ENCODE data around the gene PHLDB2.

The PHLDB2 gene

DNA sequence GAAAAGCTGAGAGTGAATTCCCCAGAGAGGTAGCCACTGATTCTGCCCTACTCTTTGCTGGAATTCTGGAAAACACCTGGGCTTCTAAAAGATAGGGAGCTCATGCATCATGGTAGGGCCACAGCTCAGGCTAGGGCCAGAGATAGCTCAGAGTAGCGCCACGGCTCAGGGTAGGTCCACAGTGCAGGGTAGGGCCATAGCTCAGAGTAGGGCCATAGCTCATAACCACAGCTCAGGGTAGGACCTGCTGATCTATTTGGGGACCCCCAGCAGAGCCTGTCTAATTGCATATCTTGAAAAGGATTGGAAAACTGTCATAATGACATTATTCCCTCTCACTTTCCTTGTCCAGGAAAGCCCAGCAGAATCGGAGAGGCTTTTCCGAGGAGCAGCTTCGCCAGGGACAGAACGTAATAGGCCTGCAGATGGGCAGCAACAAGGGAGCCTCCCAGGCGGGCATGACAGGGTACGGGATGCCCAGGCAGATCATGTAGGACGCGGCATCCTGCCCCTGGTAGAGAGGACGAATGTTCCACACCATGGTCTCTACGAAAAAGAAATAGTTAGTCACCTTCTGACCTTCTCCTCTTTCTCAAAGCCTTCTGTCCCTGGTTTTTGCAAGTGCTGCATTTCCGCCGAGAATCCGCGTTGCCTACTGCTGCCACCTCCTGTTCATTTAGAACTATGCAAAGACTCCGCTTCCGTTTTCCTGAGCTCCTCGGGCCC, 154.2 kb downstream of the PHLDB2 start:
- no peak overlapping the region for H3K4me3 ChIP-seq (ENCODE audit: severe bottlenecking)
- no peaks in the 10 kb centered on the region for H3K36me3 ChIP-seq (ENCODE audit: low read depth)
- TF ChIP-seq, protein P1, sequence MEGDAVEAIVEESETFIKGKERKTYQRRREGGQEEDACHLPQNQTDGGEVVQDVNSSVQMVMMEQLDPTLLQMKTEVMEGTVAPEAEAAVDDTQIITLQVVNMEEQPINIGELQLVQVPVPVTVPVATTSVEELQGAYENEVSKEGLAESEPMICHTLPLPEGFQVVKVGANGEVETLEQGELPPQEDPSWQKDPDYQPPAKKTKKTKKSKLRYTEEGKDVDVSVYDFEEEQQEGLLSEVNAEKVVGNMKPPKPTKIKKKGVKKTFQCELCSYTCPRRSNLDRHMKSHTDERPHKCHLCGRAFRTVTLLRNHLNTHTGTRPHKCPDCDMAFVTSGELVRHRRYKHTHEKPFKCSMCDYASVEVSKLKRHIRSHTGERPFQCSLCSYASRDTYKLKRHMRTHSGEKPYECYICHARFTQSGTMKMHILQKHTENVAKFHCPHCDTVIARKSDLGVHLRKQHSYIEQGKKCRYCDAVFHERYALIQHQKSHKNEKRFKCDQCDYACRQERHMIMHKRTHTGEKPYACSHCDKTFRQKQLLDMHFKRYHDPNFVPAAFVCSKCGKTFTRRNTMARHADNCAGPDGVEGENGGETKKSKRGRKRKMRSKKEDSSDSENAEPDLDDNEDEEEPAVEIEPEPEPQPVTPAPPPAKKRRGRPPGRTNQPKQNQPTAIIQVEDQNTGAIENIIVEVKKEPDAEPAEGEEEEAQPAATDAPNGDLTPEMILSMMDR (IDR thresholded peaks at IDR 0.05; ENCODE audit: poor library complexity, severe bottlenecking), result peak; percentile 85
- H3K27me3 ChIP-seq (ENCODE audit: insufficient read depth, poor library complexity, severe bottlenecking), result peaks cover 2% of the 10 kb centered on the region
- peak; percentile 66 for ATAC-seq (ENCODE audit: low read depth)
- no peaks in the 10 kb centered on the region for H3K9me3 ChIP-seq (ENCODE audit: severe bottlenecking)
- H3K4me1 ChIP-seq (ENCODE audit: insufficient read depth, poor library complexity, severe bottlenecking), result no peaks in the 10 kb centered on the region
- no peak overlapping the region for H3K27ac ChIP-seq (ENCODE audit: poor library complexity, severe bottlenecking)
- no peak for DNase-seq (ENCODE audit: low spot score)

DNA sequence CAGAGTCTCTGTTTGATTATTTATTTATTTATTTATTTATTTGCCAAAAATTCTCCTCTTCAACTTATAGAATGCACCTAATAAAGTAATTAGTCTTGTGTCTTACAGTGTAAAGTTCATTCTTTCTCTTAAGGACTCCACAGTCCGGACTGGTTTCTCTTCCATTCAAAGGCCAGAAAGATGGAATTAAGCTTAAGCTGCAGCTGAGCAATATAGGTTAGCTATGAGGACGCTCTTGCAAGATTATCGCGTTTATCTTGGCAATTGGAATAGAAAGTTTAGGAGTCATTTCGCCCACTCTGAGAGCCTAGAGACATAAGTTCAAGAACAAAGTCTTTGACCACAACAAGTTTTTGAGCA, 154.7 kb downstream of the PHLDB2 start:
- no peaks in the 10 kb centered on the region for H3K9me3 ChIP-seq (ENCODE audit: severe bottlenecking)
- no peak overlapping the region for H3K4me3 ChIP-seq (ENCODE audit: severe bottlenecking)
- no peak overlapping the region for H3K27ac ChIP-seq (ENCODE audit: poor library complexity, severe bottlenecking)
- ATAC-seq (ENCODE audit: low read depth), result no peak
- H3K4me1 ChIP-seq (ENCODE audit: insufficient read depth, poor library complexity, severe bottlenecking), result no peaks in the 10 kb centered on the region
- no peak for DNase-seq (ENCODE audit: low spot score)
- TF ChIP-seq, protein P1 (IDR thresholded peaks at IDR 0.05; ENCODE audit: poor library complexity, severe bottlenecking), result peak; percentile 66
- no peaks in the 10 kb centered on the region for H3K36me3 ChIP-seq (ENCODE audit: low read depth)
- H3K27me3 ChIP-seq (ENCODE audit: insufficient read depth, poor library complexity, severe bottlenecking), result peaks cover 2% of the 10 kb centered on the region

DNA sequence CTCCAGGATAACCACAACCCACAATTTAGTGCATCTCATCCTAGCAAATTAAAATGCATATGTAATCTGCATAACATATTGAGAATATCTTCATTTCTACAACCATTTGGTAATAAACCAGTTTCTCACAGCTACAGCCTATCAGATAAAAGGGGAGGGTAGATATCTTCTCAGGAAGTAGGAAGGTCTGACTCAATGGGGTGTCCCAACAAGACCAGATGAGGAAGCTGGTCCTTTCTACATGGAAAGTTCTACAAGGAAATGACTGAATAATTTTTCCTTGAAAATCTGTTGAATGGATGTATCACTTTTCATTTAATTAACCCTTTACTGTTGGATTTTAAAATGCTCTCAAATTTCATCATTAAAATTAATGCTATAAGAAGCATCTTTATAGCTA, 158.0 kb downstream of the PHLDB2 start:
- peak; percentile 45; the same call in 1 of the 3 replicates for ATAC-seq (ENCODE audit: low read depth)
- H3K27ac ChIP-seq (ENCODE audit: poor library complexity, severe bottlenecking), result no peak overlapping the region
- no peak overlapping the region for H3K4me3 ChIP-seq (ENCODE audit: severe bottlenecking)
- TF ChIP-seq, protein P1 (IDR thresholded peaks at IDR 0.05; ENCODE audit: poor library complexity, severe bottlenecking), result no peak
- H3K4me1 ChIP-seq (ENCODE audit: insufficient read depth, poor library complexity, severe bottlenecking), result no peaks in the 10 kb centered on the region
- peaks cover 2% of the 10 kb centered on the region for H3K27me3 ChIP-seq (ENCODE audit: insufficient read depth, poor library complexity, severe bottlenecking)
- no peaks in the 10 kb centered on the region for H3K9me3 ChIP-seq (ENCODE audit: severe bottlenecking)
- no peaks in the 10 kb centered on the region for H3K36me3 ChIP-seq (ENCODE audit: low read depth)
- no peak for DNase-seq (ENCODE audit: low spot score)

DNA sequence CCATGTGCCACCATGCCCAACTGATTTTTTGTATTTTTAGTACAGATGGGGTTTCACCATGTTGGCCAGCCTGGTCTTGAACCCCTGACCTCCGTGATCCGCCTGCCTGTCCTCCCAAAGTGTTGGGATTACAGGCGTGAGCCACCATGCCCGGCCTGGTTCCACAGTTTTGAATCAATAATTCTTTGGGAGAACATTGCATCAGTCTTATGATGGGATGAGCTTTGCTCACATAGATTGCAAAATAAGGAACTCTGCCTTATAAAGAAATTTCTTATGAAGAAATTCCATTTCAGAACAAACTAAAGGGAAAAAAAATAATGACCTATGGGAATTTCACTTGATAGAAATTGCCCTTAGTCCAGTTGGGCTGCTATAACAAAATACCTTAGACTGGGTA, 159.6 kb downstream of the PHLDB2 start:
- Histone ChIP-seq H3K27ac (ENCODE audit: poor library complexity, severe bottlenecking) (no peak overlapping the region), H3K4me3 (ENCODE audit: severe bottlenecking) (no peak overlapping the region), H3K36me3 (ENCODE audit: low read depth) (no peaks in the 10 kb centered on the region), H3K9me3 (ENCODE audit: severe bottlenecking) (no peaks in the 10 kb centered on the region), H3K27me3 (ENCODE audit: insufficient read depth, poor library complexity, severe bottlenecking) (peaks cover 2% of the 10 kb centered on the region), H3K4me1 (ENCODE audit: insufficient read depth, poor library complexity, severe bottlenecking) (no peaks in the 10 kb centered on the region)
- DNase-seq (ENCODE audit: low spot score), result no peak
- TF ChIP-seq, protein P1 (IDR thresholded peaks at IDR 0.05; ENCODE audit: poor library complexity, severe bottlenecking), result no peak
- no peak for ATAC-seq (ENCODE audit: low read depth)

DNA sequence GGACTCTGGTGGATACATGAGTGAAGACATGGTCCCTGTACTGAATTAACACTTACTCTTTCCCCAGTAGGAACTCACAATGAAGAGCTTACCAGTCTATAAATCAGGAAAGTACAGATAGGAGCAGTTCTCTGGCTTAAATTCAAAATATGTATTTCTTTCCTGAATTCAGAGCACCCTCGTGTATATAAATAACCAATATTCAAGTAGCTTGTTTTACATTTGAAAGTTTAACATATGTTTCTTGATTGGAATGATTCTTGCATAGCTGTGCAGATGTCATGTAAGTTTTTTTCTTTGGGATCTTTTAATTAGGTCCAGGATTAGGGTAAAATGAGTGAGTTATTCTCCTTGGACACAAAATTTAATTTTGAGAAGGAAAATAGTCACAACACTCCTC, 160.7 kb downstream of the PHLDB2 start:
- peaks cover 2% of the 10 kb centered on the region for H3K27me3 ChIP-seq (ENCODE audit: insufficient read depth, poor library complexity, severe bottlenecking)
- no peaks in the 10 kb centered on the region for H3K9me3 ChIP-seq (ENCODE audit: severe bottlenecking)
- no peak overlapping the region for H3K27ac ChIP-seq (ENCODE audit: poor library complexity, severe bottlenecking)
- H3K36me3 ChIP-seq (ENCODE audit: low read depth), result no peaks in the 10 kb centered on the region
- ATAC-seq (ENCODE audit: low read depth) (no peak), DNase-seq (ENCODE audit: low spot score) (no peak)
- TF ChIP-seq, protein P1 (IDR thresholded peaks at IDR 0.05; ENCODE audit: poor library complexity, severe bottlenecking), result no peak
- no peak overlapping the region for H3K4me3 ChIP-seq (ENCODE audit: severe bottlenecking)
- no peaks in the 10 kb centered on the region for H3K4me1 ChIP-seq (ENCODE audit: insufficient read depth, poor library complexity, severe bottlenecking)

All from RWPE2 (cell line).